Embryonic facial prominence (tissue), 1 donor: ENCODE measurements around the gene TXNIP.

Experiments used
- DNase-seq: peaks from one replicate; pipeline ENCODE4 v3.0.0-alpha.2; 2016; ENCODE audit errors: extremely low spot score

TXNIP gene

DNA sequence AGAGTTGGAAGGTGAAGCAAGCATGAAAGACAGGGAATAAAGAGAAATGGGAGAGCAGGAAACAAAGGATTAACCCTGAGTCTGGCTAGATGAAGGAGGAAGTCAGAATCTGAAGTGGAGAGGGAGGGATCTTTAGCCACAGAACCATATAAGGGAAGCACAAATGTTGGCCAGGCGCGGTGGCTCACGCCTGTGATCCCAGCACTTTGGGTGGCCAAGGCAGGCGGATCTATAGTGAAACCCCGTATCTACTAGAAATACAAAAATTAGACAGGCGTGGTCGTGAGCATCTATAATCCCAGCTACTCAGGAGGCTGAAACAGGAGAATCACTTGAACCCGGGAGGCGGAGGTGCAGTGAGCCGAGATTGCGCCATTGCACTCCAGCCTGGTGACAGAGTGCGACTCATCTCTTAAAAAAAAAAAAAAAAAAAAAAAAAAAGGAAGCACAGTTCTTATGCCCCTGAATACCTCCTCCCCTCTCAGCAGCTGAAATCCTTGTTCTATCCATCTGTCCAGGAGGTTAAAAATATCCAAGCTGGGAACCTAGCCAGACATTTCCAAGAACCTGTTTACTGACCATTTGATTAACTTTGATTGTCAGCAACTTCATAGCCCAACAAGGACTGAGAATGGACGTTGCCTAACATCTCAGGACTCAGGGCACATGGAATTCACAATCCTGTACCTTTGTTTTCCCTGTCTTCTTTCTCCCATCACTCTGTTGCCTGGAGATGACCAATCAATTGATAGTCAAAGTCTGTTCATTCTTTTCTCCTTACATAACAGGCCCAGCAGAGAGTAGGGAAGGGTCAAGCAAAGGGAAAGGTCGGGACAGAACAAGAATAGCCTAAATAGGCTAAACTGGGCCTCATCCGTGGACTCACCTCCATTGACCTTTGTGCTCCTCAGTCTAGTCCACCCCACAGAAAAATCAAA lies 10.6 kb downstream of the TXNIP start:
- DNase-seq: no peak

DNA sequence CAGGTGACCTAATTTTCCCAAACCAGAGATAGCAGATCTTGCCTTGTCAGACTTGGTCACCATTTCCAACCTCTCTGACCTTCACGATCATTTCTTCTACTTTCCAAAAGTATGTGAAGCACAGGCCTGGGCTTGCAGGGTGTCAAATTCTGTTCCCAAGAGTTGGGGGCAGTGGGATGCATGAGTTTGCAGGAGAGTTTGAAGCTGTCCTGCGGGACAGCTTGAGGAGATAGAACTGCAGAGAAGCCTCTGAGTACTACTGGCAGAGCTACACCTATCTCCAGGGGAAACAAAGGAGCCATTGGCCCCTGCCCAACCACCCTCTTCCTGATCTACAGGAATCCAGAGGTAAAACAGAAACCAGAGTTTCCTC lies 11.3 kb downstream of the TXNIP start:
- DNase-seq: no peak

DNA sequence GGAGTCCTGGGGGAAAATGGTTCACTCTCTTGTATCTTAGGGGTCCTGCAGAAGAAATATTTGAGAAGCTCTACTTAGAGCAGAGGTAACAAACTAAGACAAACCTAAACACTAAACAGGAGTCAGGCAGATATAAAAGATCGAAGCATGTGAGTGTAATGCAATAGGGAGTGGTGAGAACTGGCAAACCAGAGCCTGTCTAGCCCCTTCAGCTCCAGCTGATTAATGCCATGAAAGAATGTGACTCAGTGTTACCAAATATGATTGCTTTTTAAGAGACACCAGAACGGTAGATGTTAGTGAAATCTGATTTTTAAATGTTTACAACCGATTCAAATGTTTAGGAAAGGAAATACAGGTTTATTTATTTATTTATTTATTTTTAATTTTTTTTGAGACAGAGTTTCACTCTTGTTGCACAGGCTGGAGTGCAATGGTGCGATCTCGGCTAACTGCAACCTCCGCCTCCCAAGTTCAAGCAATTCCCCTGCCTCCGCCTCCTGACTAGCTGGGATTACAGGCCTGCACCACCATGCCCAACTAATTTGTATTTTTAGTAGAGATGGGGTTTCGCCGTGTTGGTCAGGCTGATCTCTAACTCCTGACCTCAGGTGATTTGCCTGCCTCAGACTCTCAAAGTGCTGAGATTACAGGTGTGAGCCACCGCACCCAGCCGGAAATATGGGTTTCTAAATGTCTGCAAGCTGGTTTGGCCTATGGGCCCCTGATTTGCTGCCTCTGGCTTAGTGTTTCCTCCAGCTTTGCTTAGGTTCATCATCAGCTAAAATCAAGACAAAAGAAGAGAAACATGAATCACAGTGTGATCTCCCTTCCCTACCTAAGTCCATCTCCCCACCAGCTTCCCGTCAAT lies 12.2 kb downstream of the TXNIP start:
- DNase-seq: no peak

DNA sequence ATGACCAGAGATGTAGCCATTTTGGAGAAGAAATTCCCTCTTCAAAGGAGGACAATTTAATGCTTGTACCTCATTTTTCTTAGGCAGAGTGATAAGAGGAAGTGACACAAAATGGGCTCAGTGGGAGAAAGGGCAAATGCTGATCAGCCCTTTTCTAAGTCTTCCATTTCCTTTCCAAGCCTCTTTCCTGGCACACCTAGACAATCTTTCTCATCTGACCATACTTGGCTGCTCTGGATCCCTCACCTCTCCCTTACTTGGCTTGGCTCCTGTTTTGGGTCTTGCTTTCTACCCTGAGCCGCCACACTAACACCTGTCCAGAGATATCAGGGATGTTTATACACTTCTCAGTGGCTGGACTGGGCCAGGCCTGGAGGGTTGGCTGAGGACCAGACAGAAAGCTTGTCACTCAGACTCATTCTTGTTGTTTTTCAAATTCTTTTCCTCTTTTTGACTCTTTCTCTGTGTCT lies 13.1 kb downstream of the TXNIP start:
- no peak for DNase-seq

DNA sequence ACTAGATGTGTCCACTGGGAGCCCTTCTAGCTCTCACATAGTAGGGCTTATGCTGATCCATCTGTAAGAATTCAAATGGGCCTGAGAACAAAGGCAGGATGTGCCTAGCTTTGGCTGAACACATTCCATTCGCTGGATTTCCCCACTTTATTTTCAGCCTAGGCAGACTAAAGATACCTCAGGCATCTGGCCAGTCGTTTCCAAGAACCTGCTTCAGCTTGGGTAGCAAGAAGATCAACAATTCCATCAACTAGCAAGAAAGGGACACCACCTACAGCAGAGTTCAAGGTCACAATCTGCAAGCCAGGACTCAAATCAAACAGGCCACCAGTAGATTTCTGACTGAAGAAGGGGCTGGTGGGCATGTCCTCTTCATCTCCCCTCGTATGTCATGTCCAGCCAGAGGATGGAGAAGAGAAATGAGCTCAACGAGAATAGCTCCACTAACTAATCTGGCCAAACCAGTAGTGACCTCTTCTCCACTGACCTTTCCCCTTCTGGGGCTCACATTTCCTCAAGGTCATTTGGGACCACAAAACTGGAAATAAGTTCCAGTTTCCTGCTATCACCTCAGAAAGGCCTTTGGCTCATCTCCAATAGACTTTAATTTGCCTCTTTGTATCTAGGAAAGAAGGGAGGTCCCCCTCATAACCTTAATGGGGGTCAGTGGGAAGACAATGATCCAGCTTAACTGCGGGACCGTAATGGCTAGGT lies 14.2 kb downstream of the TXNIP start:
- DNase-seq: no peak

DNA sequence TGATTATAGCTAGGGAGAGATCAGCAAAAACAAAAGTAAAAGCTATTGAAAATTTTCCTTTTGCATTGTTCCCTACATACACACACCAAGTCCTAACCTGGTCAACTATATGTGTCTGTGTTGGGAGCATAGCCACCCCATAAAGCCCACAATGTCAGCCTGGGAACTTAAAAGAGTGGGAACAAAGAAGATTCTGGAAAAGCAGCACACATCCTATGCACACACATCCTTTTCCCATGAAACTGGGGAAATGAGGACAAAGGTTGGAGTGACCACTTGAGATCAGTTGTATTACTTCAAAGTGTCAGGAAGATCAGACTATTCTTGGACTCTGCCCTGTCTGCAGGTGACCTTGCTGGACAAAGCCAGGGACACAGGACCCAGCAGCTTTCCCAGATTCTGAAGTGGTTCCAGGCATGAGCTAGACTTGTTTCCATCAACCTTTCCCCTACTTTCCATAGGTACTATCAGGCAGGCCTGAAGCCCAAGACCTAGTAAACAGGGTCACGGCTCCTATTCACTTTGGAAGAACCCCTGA lies 15.9 kb downstream of the TXNIP start:
- DNase-seq: no peak

DNA sequence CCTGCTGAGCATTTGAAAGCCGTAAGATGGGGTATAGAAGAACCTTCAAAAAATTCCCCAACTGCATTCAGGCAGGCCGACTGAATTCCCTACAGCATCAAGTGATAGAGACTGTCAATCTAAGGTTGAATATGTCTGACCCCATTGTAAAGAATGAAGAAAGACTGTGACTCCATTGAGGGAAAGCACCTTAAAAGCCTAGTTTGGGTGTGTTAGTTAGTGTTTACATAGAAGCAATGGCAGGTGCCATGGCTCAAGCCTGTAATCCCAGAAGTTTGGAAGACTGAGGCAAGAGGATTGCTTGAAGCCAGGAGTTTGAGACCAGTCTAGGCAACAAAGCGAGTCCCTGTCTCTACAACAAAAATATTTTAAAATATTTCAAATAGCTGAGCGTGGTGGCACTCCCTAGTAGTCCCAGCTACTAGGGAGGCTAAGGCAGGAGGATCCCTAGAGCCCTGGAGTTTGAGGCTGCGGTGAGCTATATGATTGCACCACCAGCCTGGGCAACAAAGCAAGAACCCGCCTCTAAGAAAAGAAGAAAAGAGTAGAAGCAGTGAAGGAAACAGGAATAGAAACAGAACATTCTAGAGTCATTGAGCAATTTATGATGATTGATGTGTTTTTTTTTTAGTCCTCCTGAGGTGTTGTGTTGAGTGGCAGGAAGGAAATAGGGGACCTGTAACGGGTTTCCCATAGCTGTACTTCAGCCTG lies 16.5 kb downstream of the TXNIP start:
- no peak for DNase-seq

DNA sequence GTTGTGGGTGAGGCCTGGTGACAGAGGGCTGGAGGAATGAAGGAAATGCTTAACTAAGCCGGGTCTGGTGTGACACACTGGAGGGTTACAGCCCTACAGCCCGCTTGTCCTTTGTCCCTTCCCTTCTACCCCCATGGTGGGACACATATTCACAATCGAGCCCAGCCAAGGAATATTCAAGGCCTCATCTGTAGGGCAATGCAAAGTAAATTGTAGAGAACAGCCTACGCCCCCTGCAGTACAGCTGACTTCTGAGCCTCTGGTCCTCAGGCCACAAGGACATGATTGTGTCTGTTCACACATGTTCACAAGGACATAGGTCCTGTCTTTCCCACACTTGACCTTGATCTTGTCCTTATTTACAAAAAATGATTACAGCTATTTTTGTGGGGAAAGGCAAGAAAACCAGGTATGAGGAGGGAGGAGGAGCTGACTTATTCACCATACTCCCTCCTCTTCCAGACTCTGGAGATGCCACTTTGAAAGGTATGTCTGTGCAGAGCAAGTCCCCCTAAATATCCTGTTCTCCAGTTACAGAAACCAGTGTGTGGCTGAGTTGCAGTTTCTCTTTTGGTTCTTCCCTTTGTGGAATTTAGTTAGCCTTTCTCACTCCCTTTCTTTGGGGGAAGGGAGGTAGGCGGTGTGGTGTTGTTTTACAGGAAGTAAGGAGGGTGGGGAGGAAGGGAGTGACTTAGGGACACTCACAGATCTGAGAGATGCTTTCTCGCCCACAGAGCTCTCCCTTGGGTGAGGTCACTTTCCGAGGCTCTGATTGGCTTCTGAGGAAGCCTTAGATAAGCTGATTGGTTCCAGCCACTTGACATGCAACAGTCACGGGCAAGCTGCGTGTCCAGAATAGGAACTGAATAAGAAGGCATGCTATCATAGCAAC lies 17.3 kb downstream of the TXNIP start:
- peak; percentile 84 for DNase-seq

DNA sequence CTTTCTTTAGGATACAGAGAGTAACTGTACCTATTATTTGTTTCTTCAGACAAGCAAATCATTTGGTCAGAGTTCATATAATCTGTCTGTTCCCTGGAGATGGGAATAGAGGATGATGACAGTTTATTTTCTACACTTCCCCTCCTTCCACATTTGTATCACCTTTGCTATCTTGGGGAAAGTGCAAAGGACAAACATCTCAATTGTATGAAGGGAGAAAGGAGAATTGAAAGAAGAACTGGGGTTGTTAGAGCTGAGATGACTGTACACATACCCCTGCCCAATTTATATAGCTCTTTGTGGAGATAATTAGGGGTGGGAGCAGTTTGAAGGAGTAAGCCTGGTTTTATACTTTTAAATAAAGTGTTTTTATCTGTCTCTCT lies 17.9 kb downstream of the TXNIP start:
- DNase-seq: no peak

DNA sequence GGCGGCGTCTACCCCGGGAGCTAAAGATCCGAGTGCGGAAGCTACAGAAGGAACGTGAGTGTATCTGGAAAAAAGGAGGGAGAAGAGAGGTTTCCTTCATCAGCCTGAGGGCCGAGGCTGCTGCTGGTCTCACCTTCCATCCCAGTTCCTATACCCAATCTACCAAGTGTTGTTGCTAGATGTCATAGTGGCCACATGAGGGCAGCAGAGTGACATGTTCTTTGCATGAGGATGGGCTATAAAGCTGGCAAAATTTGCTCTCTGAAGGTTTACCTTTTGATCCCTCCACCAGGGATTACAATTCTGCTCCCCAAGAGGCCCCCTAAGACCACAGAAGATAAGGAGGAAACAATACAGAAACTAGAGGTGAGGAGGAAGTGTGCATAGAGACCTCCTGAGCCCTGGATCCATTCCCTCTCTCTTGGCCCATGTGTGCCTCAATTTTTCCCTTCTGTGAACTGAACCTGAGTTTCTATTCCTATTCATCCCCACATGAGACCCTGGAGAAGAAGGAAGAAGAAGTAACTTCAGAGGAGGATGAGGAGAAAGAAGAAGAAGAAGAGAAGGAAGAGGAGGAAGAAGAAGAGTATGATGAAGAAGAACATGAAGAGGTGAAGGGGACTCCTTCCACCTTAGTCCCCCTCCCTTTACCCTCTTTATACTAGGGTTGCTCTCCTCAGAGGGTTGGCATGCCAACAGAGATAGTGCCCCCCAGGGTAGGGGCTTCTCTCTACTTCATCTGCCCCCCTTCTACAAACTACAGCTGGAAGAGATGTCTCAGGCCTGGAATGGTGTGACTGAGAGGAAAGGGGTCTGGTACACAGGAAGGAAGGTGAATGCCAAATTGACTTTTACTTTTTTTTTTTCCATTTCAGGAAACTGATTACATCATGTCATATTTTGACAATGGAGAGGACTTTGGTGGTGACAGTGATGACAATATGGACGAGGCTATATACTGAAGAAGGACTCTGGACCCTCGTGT lies 18.6 kb downstream of the TXNIP start:
- DNase-seq: peak; percentile 69

DNA sequence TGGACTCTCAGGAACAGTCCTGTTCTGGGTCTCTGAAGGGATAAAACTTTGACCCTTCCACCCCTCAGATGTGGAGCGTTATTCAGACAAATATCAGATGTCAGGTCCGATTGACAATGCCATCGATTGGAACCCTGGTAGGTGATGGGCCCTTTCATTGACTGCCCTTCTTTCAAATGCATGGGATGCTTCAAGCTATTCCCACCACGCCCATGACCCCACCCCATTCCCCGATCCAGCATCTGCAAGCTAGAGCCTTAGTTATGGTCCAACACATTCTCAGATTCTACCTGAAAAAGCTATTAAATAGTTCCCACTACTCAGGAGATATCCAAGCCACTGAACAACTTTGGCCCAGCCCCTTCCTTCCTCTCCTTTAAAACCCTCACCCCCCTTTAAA lies 19.4 kb downstream of the TXNIP start:
- DNase-seq: no peak

DNA sequence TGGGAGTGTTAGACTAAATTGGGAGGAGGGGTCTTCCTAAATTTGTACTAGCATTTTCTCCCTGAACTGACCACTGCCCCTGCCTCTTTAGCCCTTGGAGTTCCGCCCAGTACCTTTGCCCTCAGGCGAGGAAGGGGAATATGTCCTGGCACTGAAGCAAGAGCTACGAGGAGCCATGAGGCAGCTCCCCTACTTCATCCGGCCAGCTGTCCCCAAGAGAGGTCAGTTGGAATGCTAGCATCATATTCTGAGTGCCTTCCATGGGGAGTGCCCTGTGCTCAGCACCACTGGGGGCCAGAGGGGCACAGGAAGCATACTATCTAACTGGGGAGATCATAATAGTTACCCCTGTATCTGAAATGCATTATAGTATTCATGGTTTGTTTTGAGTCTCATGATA lies 21.2 kb downstream of the TXNIP start:
- no peak for DNase-seq

DNA sequence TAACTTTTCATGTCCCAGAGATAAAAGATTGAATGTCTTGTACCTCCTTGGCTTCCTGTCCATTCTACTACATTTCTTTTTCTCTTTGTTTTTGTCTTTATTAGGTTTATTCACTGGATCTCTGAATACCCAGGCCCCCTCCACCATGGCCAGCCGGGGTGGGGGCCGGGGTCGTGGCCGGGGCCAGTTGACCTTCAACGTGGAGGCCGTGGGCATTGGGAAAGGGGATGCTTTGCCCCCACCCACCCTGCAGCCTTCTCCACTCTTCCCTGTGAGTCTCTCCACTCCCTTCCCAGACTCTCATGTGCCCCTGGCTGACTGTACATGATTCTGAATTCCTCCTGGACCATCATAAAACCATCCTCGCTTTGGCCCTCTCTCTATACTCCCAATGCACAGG lies 21.7 kb downstream of the TXNIP start:
- no peak for DNase-seq

DNA sequence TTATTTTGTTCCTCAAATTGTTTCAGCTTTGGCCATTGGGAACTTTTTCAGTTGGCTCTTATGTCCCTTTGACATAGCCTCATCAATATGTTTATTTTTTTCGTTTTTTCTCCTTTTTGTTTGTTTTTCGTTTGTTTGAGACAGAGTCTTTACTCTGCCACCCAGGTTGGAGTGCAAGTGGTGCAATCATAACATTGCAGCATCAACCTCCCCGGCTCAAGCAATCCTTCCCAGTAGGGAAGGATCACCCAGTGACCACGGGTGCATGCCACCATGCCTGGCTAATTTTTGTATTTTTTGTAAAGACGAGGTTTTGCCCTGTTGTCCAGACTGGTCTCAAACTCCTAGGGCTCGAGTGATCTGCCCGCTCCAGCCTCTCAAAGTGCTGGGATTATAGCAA lies 23.8 kb downstream of the TXNIP start:
- no peak for DNase-seq

DNA sequence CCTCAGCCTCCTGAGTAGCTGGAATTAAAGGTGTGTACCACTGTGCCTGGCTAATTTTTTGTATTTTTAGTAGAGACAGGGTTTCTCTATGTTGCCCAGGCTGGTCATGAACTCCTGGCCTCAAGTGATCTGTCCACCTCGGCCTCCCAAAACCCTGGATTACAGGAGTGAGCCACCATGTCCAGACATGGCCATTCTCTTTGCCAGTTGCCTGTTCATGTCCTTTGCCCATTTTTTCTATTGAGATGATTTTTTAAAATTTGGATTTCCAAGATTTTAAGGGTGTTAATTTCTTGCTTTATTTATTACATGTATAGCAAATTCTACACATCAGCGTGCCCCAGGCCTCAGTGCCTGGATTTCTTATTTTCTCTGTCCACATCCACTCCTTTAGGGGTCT lies 29.1 kb downstream of the TXNIP start:
- no peak for DNase-seq

DNA sequence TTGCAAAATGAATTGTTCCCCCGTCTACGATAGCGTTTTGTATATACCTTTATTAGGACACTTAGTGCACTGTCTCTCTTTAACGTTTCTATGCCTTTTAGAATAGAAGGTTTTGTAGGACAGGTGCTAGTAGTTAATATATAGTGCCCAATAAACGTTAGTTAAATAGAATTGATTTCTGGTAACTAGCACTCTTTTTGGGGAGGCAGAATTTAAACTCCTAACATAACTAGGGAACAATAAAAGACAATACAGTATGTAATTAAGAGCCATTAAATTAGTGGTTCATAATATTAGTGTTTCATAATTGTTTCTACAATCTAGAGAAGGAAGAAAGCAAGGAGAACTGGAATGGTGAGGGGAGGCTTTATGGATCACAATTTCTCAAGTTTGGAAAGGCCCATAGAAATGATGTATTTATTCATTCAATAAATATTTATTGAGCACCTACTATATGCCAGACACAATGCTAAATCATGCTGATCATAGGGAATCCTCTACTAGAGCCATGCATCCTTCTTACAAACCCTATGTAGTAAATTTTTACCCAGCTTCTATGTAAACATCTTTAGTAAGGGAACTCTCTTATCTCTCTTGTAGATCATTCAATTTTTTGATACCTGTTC lies 31.1 kb downstream of the TXNIP start:
- no peak for DNase-seq

DNA sequence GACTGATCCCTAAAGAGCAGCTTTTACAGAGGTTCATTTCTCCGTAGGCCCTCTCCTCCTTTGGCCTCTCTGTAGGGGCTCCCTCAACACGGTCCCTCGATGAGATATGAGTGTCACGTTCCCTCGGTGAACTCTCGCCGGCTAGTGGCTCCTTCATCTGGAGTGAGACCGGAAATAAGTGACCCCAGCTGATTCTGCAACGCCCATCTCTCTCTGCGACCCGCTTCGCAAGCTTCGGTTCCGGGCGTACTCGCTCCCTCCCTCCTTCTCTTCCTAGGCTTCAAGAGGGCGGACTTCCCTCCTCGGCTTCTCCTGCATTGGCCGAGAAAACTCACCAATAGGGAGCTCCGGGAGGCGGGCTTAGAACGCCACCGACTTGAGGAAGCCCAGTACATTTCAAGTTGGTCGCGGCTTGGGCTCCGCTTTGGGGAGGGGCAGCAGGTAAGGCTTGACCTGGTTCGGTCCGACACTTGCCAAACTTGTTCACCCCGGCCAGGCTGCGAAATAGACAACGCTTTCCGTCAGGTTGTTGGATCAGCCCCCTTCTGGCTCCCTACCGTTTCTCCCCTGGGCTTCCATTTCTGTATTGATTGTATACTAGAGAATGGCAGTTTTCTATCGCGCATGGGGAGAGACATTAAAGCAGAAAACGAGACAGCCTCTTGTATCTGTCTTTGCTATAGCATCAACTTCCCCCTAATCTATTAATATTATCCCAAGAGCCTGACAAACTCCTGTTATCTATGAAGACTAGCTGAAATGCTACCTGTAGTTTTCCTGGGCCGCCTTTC lies 31.9 kb downstream of the TXNIP start, which contains the start of the genes ANKRD34A and POLR3GL:
Gene ANKRD34A (minus strand): TSS at position 248 of the 791 bp plus-strand sequence. CDS start 2,816 bp downstream, outside the sequence.
Gene POLR3GL (plus strand): TSS at position 363 of the 791 bp plus-strand sequence. CDS start 10,176 bp downstream, outside the sequence.
- DNase-seq: peak; percentile 83
